ENCODE data around the gene FNTB.
A peak's percentile ranks its signal among the peaks of the same experiment; 100 is the strongest.

The FNTB gene

GRCh38 chr14:65103150-65103760 lies 116.6 kb downstream of the FNTB start:
- peak overlapping the region; percentile 76 for H3K27ac ChIP-seq
- TF ChIP-seq, protein P1, sequence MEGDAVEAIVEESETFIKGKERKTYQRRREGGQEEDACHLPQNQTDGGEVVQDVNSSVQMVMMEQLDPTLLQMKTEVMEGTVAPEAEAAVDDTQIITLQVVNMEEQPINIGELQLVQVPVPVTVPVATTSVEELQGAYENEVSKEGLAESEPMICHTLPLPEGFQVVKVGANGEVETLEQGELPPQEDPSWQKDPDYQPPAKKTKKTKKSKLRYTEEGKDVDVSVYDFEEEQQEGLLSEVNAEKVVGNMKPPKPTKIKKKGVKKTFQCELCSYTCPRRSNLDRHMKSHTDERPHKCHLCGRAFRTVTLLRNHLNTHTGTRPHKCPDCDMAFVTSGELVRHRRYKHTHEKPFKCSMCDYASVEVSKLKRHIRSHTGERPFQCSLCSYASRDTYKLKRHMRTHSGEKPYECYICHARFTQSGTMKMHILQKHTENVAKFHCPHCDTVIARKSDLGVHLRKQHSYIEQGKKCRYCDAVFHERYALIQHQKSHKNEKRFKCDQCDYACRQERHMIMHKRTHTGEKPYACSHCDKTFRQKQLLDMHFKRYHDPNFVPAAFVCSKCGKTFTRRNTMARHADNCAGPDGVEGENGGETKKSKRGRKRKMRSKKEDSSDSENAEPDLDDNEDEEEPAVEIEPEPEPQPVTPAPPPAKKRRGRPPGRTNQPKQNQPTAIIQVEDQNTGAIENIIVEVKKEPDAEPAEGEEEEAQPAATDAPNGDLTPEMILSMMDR (conservative IDR thresholded peaks at IDR 0.05): peak; percentile 52

DNA sequence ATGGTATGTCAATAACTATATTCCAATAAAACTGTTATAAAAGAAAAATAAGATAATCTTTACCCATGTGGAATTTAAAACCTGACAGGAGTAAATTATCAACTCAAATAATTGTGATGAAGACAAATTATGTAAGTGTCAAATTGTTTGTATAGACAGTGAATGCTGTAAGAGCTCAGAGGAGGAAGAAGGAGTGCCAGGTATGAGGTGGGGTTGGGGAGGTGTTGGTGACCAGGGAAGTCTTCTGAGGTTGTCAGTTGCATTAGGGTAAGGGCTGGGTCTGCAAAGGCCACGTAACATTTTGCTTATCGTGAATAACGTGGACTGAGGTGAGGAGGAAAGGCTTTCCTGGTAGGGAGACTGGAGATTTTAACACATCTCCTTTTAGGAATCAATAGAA lies 118.1 kb downstream of the FNTB start:
- TF ChIP-seq, protein P1 (conservative IDR thresholded peaks at IDR 0.05): no peak

GRCh38 chr14:65106316-65106715 lies 119.6 kb downstream of the FNTB start:
- TF ChIP-seq, protein P1 (conservative IDR thresholded peaks at IDR 0.05): no peak
- no peak overlapping the region for H3K27ac ChIP-seq

More for the DNA sequence above, 118.1 kb downstream of the FNTB start:
- peak overlapping the region; percentile 23; the same call in 1 of the 2 replicates for H3K27ac ChIP-seq

GRCh38 chr14:65106736-65107135 lies 120.0 kb downstream of the FNTB start:
- H3K27ac ChIP-seq: no peak overlapping the region
- TF ChIP-seq, protein P1 (conservative IDR thresholded peaks at IDR 0.05): no peak

- TF ChIP-seq, protein P1 (conservative IDR thresholded peaks at IDR 0.05): no peak
- no peak overlapping the region for H3K27ac ChIP-seq
Measured at GRCh38 chr14:65107200-65107599, 120.5 kb downstream of the FNTB start.

- no peak overlapping the region for H3K27ac ChIP-seq
- TF ChIP-seq, protein P1 (conservative IDR thresholded peaks at IDR 0.05): no peak
Measured at GRCh38 chr14:65109357-65109756, 122.7 kb downstream of the FNTB start.

DNA sequence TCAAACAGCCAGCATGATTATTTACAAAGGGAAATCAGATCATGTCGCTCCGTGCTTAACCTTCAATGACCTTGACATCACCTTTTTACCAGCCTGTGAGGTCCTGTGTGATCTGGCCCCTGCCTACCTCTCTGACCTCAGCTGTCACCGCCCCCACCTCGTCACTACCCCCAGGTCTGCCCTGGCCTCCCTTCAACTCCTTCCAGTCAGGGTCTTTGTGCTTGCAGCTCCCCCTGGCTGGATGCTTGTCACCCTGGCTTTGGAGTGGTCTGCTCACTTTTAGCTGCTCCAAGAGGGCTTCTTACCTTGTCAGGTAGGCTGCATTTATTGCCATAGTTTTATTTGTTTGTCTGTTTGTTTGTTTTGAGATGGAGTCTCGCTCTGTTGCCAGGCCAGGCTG lies 123.8 kb downstream of the FNTB start:
- TF ChIP-seq, protein P1 (conservative IDR thresholded peaks at IDR 0.05): no peak
- no peak overlapping the region for H3K27ac ChIP-seq
